Adipocyte (in vitro differentiated cells): ENCODE data around the gene CDH8.
"Not testable (repeated sequence)": the region's sequence is repeated elsewhere in the genome, so short reads cannot be mapped to it uniquely, and the experiment has no call there.

Experiments
- DNase-seq: peaks from one replicate; pipeline ENCODE4 v3.0.0-alpha.2; 2015; ENCODE audit warnings: low read depth
- H3K27me3 ChIP-seq: replicated peaks from 2 replicates; pipeline ENCODE4 v1.7.0; 2013; ENCODE audit warnings: mild to moderate bottlenecking, low read length, moderate library complexity; ENCODE audit not compliant: control insufficient read depth, insufficient read depth
- H3K36me3 ChIP-seq: 2 replicates; pipeline ENCODE4 v1.7.0; 2013; ENCODE audit warnings: low read length, mild to moderate bottlenecking, moderate library complexity; ENCODE audit not compliant: control insufficient read depth, insufficient read depth, severe bottlenecking
- H3K4me1 ChIP-seq: 2 replicates; pipeline ENCODE4 v1.7.0; 2013; ENCODE audit warnings: mild to moderate bottlenecking, low read length, moderate library complexity; ENCODE audit not compliant: control insufficient read depth, insufficient read depth
- H3K4me3 ChIP-seq: 2 replicates; pipeline ENCODE4 v1.7.0; 2013; ENCODE audit warnings: mild to moderate bottlenecking, low read length, moderate library complexity
- H3K9ac ChIP-seq: 2 replicates; pipeline ENCODE4 v1.7.0; 2013; ENCODE audit warnings: mild to moderate bottlenecking, low read length, moderate library complexity
- H3K9me3 ChIP-seq: 2 replicates; pipeline ENCODE4 v1.7.0; 2013; ENCODE audit warnings: mild to moderate bottlenecking, low read length, moderate library complexity; ENCODE audit not compliant: control insufficient read depth

Gene CDH8

GRCh38 chr16:61813339-61813738 lies 222.9 kb downstream of the CDH8 start:
- Histone ChIP-seq H3K36me3 (no peaks in the 10 kb centered on the region), H3K4me1 (no peaks in the 10 kb centered on the region), H3K4me3 (no peak overlapping the region), H3K9ac (no peak overlapping the region), H3K9me3 (no peaks in the 10 kb centered on the region), H3K27me3 (no peaks in the 10 kb centered on the region)
- no peak for DNase-seq

- H3K4me1 ChIP-seq, result no peaks in the 10 kb centered on the region
- H3K4me3 ChIP-seq, result no peak overlapping the region
- no peaks in the 10 kb centered on the region for H3K9me3 ChIP-seq
- DNase-seq, result no peak
- no peaks in the 10 kb centered on the region for H3K27me3 ChIP-seq
- no peaks in the 10 kb centered on the region for H3K36me3 ChIP-seq
- no peak overlapping the region for H3K9ac ChIP-seq
These were observed 224.0 kb downstream of the CDH8 start for GRCh38 chr16:61812251-61812650.

GRCh38 chr16:61807551-61807950 lies 228.7 kb downstream of the CDH8 start:
- no peak overlapping the region for H3K4me3 ChIP-seq
- no peaks in the 10 kb centered on the region for H3K36me3 ChIP-seq
- H3K4me1 ChIP-seq, result no peaks in the 10 kb centered on the region
- no peak overlapping the region for H3K9ac ChIP-seq
- no peaks in the 10 kb centered on the region for H3K27me3 ChIP-seq
- DNase-seq, result no peak
- H3K9me3 ChIP-seq, result no peaks in the 10 kb centered on the region

- H3K4me3 ChIP-seq, H3K9ac ChIP-seq, H3K4me1 ChIP-seq, H3K27me3 ChIP-seq, H3K36me3 ChIP-seq, H3K9me3 ChIP-seq, DNase-seq: not testable (repeated sequence)
These were observed 235.0 kb downstream of the CDH8 start for GRCh38 chr16:61801217-61801616.

- H3K27me3 ChIP-seq, result no peaks in the 10 kb centered on the region
- H3K4me1 ChIP-seq, result no peaks in the 10 kb centered on the region
- no peak overlapping the region for H3K9ac ChIP-seq
- no peak for DNase-seq
- H3K9me3 ChIP-seq, result no peaks in the 10 kb centered on the region
- no peaks in the 10 kb centered on the region for H3K36me3 ChIP-seq
- H3K4me3 ChIP-seq, result no peak overlapping the region
These were observed 237.5 kb downstream of the CDH8 start for GRCh38 chr16:61798741-61799140.

GRCh38 chr16:61797961-61798507 lies 238.2 kb downstream of the CDH8 start:
- H3K27me3 ChIP-seq, result no peaks in the 10 kb centered on the region
- DNase-seq, result no peak
- H3K4me1 ChIP-seq, result peaks cover under 1% of the 10 kb centered on the region
- H3K4me3 ChIP-seq, result no peak overlapping the region
- H3K9ac ChIP-seq, result no peak overlapping the region
- no peaks in the 10 kb centered on the region for H3K9me3 ChIP-seq
- H3K36me3 ChIP-seq, result no peaks in the 10 kb centered on the region

- H3K4me3 ChIP-seq, result no peak overlapping the region
- no peak overlapping the region for H3K9ac ChIP-seq
- H3K27me3 ChIP-seq, result no peaks in the 10 kb centered on the region
- H3K9me3 ChIP-seq, result no peaks in the 10 kb centered on the region
- no peaks in the 10 kb centered on the region for H3K36me3 ChIP-seq
- DNase-seq, result no peak
- peaks cover 7% of the 10 kb centered on the region for H3K4me1 ChIP-seq
These were observed 238.9 kb downstream of the CDH8 start for GRCh38 chr16:61797296-61797795.

- Histone ChIP-seq H3K27me3 (no peaks in the 10 kb centered on the region), H3K36me3 (no peaks in the 10 kb centered on the region), H3K9ac (no peak overlapping the region), H3K4me3 (no peak overlapping the region), H3K4me1 (peaks cover 19% of the 10 kb centered on the region), H3K9me3 (no peaks in the 10 kb centered on the region)
- no peak for DNase-seq
These were observed 243.9 kb downstream of the CDH8 start for GRCh38 chr16:61792194-61792909.

- H3K9me3 ChIP-seq, result no peaks in the 10 kb centered on the region
- H3K9ac ChIP-seq, result no peak overlapping the region
- H3K36me3 ChIP-seq, result no peaks in the 10 kb centered on the region
- no peak for DNase-seq
- H3K4me3 ChIP-seq, result no peak overlapping the region
- H3K27me3 ChIP-seq, result no peaks in the 10 kb centered on the region
- peaks cover 19% of the 10 kb centered on the region for H3K4me1 ChIP-seq
These were observed 244.8 kb downstream of the CDH8 start for GRCh38 chr16:61791464-61791863.

GRCh38 chr16:61781855-61782254 lies 254.4 kb downstream of the CDH8 start:
- H3K4me3 ChIP-seq, DNase-seq, H3K4me1 ChIP-seq, H3K36me3 ChIP-seq, H3K9me3 ChIP-seq, H3K27me3 ChIP-seq, H3K9ac ChIP-seq: not testable (repeated sequence)

GRCh38 chr16:61780161-61780560 lies 256.1 kb downstream of the CDH8 start:
- no peak for DNase-seq
- Histone ChIP-seq H3K27me3 (no peaks in the 10 kb centered on the region), H3K36me3 (no peaks in the 10 kb centered on the region), H3K9me3 (no peaks in the 10 kb centered on the region), H3K9ac (no peak overlapping the region), H3K4me1 (no peaks in the 10 kb centered on the region), H3K4me3 (no peak overlapping the region)

- no peaks in the 10 kb centered on the region for H3K4me1 ChIP-seq
- no peak overlapping the region for H3K9ac ChIP-seq
- DNase-seq, result no peak
- H3K36me3 ChIP-seq, result no peaks in the 10 kb centered on the region
- no peaks in the 10 kb centered on the region for H3K9me3 ChIP-seq
- H3K27me3 ChIP-seq, result no peaks in the 10 kb centered on the region
- H3K4me3 ChIP-seq, result no peak overlapping the region
These were observed 265.9 kb downstream of the CDH8 start for GRCh38 chr16:61770301-61770700.
